Mucosa of descending colon (tissue), 3 donors: ENCODE data around the gene AGAP1. TPM values are rescaled to one million over a fixed set of nuclear protein-coding genes. Genes with fewer than 3 reads are reported as not detected.

Source experiments
- ATAC-seq: fragments of 200-7000 bp; cut with Tn5 transposase; one replicate; pipeline ENCODE4 v1.9.1; 2020; ENCODE audit warnings: mild to moderate bottlenecking, moderate library complexity
- DNase-seq, 3 donors: peaks; one replicate each; pipeline ENCODE4 v3.0.0-alpha.2; 2020
- H3K36me3 ChIP-seq: fragments of 200-600 bp; one replicate; pipeline ENCODE4 v1.8.0; 2021; ENCODE audit warnings: low read depth, mild to moderate bottlenecking
- H3K4me1 ChIP-seq: fragments of 200-600 bp; one replicate; pipeline ENCODE4 v1.8.0; 2021; ENCODE audit warnings: low read depth, mild to moderate bottlenecking
- H3K4me3 ChIP-seq: fragments of 200-600 bp; one replicate; pipeline ENCODE4 v1.8.0; 2021; ENCODE audit warnings: mild to moderate bottlenecking
- H3K9me3 ChIP-seq: fragments of 200-600 bp; one replicate; pipeline ENCODE4 v1.8.0; 2021; ENCODE audit warnings: mild to moderate bottlenecking
- intact Hi-C, 2 donors: fragments of 100-400 bp; cut with DNase I in 1 of 2; cut with micrococcal nuclease in 1 of 2; formaldehyde crosslinking; loops; one replicate each; pipeline versions ENCODE4 v1.11.0 to v1.11.1; 2022; cut with DNase I, micrococcal nuclease
- total RNA-seq, 3 donors: library from RNA; stranded (reverse); fragmentation: NEBNext Ultra II Directional in 2 of 3; extraction: Animal tissue kit (Norgen Biotek cat#: 25700) in 2 of 3; gene quantifications; one replicate each; pipeline versions ENCODE4 v1.2.1 to v1.2.4, GENCODE V29; 2021 to 2023
- TF ChIP-seq, protein P1 (sequence below): fragments of 200-600 bp; IDR thresholded peaks from one replicate; pipeline ENCODE4 v1.8.0; 2022; ENCODE audit warnings: antibody characterized with exemption, mild to moderate bottlenecking
- donor health status: DM: no; HTN: no; CAD: no; lungs with moderate emphysema.
- donor health status: DM: no; HTN: no; CAD: no.
- donor health status: DM: no; HTN: yes; CAD: no.

AGAP1 gene
- total RNA-seq, 3 donors from 2014 or later, result 68.1 to 112 (median 88.9) TPM

DNA sequence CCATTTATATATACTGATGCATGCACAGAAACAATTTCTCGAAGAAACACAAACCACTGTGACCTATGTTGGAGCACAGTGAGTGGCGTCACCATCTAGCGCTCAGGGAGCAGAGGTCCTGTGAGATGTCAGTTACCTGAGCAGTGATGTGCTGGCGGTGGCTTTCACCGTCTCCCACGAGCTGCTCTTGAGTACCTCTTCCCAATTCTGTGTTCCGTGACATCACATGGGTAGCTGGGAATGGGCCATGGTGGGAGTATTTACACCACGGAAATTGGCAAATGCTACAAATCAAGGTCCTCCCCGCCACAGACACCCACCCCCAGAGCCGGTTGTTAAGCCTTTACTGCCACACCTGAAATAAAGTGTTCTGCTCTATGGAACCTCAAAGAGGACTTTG, 650.0 kb downstream of the AGAP1 start:
- TF ChIP-seq, protein P1, sequence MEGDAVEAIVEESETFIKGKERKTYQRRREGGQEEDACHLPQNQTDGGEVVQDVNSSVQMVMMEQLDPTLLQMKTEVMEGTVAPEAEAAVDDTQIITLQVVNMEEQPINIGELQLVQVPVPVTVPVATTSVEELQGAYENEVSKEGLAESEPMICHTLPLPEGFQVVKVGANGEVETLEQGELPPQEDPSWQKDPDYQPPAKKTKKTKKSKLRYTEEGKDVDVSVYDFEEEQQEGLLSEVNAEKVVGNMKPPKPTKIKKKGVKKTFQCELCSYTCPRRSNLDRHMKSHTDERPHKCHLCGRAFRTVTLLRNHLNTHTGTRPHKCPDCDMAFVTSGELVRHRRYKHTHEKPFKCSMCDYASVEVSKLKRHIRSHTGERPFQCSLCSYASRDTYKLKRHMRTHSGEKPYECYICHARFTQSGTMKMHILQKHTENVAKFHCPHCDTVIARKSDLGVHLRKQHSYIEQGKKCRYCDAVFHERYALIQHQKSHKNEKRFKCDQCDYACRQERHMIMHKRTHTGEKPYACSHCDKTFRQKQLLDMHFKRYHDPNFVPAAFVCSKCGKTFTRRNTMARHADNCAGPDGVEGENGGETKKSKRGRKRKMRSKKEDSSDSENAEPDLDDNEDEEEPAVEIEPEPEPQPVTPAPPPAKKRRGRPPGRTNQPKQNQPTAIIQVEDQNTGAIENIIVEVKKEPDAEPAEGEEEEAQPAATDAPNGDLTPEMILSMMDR, result no peak
- Histone ChIP-seq H3K9me3 (no peaks in the 10 kb centered on the region), H3K36me3 (no peaks in the 10 kb centered on the region), H3K4me3 (no peak overlapping the region), H3K4me1 (no peaks in the 10 kb centered on the region)
- intact Hi-C loops, result no loop called here
- ATAC-seq, result no peak
- no peak for DNase-seq

DNA sequence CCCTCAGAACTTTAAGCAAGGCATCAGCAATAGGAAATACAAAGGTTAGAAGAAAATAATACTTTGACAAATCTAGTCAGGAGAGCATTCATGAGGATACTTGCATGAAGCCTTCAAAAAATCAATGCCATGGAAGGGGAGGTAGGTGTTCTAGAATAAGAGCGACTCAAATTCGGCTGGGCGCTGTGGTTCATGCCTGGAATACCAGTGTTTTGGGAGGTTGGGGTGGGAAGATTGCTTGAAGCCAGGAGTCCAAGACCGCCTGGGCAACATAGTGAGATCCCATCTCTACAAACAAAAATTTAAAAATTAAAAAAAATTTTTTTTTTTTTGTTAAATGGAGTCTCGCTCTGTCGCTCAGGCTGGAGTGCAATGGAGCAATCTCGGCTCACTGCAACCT, 652.6 kb downstream of the AGAP1 start:
- ATAC-seq (no peak), DNase-seq (no peak)
- Histone ChIP-seq H3K4me3 (no peak overlapping the region), H3K9me3 (no peaks in the 10 kb centered on the region), H3K4me1 (no peaks in the 10 kb centered on the region), H3K36me3 (no peaks in the 10 kb centered on the region)
- TF ChIP-seq, protein P1, result no peak
- intact Hi-C loops, result no loop called here

DNA sequence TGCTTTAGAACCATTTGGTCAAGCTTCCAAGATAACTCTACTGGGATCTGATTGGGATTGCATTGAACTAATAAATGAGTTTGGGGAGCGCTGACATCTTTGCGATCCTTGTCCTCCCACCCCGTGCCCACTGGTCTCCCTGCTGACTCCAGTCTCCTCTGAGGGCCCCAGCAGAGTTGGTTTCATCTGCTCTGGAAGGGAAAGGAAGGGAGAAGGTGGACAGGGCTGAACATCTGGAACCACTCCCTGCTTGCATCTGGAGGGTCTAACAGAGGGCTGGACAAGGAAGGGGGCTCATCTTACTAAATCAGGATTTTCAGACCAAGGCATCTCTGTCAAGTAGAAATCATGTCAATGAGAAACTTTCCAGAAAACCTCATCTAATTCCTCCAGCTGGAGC, 661.6 kb downstream of the AGAP1 start:
- Histone ChIP-seq H3K9me3 (peaks cover 7% of the 10 kb centered on the region), H3K4me1 (no peaks in the 10 kb centered on the region), H3K36me3 (no peaks in the 10 kb centered on the region), H3K4me3 (no peak overlapping the region)
- DNase-seq (no peak), ATAC-seq (no peak)
- intact Hi-C loops, result no loop called here
- TF ChIP-seq, protein P1, result no peak

DNA sequence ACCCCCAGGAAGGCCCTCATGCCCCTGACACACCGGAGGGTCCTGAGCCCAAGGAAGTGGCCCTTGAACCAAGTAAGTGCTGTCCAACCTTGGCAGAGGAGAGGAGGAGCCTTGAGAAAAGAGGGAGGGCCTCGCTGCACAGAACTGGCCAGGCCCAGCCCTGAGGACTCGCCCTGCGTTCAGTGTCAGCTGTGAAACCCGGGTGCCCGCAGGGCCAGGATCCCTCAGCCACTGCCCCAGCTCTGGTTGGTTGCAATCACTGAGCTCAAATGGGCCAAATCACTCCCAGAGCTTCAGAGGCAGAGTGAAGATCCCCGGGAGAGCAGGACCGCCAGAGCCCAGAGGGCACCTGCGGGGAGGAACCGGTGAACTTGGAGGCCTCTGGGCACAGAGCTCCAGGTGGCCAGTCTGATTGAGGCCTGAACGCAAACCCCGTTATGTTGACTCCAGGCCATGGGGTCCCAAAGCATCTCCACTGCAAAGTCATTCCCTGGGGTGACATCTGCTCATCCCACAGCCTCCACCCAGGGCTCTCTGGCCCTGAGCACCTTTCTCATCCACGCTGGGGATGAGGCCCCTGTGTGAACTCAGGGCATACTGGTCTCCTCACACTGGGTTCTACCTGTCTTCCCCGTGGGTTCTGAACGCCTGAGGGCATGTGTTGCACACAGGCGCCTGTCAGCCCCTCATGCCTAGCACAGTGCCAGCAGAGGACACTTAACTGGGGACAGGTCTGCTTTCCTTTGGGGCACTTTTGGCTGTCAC, 662.4 kb downstream of the AGAP1 start:
- Histone ChIP-seq H3K36me3 (no peaks in the 10 kb centered on the region), H3K4me1 (no peaks in the 10 kb centered on the region), H3K9me3 (peaks cover 7% of the 10 kb centered on the region), H3K4me3 (no peak overlapping the region)
- TF ChIP-seq, protein P1, result no peak
- intact Hi-C loops, result no loop called here
- DNase-seq (no peak), ATAC-seq (no peak)

DNA sequence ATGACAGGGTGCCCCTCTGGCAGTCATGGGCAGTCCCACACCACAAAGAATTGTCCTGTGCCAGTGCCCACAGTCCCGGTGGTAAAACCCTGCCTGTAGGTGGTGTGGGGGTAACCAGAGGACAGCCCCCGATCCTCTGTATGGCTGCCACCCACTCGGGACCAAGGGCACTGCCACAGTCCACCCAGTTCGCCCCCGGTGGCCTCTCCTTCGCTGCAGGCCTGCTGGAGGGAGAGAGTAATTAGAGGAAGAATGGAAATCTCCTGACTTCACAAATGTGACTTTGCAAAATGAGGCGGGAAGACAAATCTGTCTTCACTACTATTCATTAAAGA, 663.0 kb downstream of the AGAP1 start:
- H3K9me3 ChIP-seq, result peaks cover 7% of the 10 kb centered on the region
- H3K4me3 ChIP-seq, result no peak overlapping the region
- no peaks in the 10 kb centered on the region for H3K4me1 ChIP-seq
- intact Hi-C loops, result no loop called here
- TF ChIP-seq, protein P1, result no peak
- H3K36me3 ChIP-seq, result no peaks in the 10 kb centered on the region
- ATAC-seq (no peak), DNase-seq (no peak)

DNA sequence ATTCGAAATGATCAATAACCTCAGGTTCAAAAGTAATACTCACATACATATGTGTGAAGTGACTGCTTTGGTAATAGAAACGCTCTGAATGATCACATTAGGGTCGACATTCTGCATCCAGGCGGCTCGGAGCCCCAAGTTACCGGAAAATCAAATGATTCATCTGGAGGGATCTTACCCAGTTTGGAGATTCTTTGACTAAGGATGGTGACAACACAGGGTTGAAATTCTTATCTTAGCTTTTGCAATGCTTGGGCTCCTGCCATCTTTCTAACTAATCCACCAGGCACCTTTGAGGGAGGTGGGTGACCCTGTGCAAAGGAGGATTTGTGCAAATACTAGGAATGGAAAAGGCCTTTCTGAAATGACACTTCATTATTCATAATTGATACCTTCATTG, 663.5 kb downstream of the AGAP1 start:
- peaks cover 7% of the 10 kb centered on the region for H3K9me3 ChIP-seq
- DNase-seq (no peak), ATAC-seq (no peak)
- no peaks in the 10 kb centered on the region for H3K4me1 ChIP-seq
- intact Hi-C loops, result no loop called here
- no peaks in the 10 kb centered on the region for H3K36me3 ChIP-seq
- TF ChIP-seq, protein P1, result no peak
- no peak overlapping the region for H3K4me3 ChIP-seq
